ENCODE results near the gene CDKAL1. TPM values are rescaled to one million over a fixed set of nuclear protein-coding genes. Genes with fewer than 3 reads are reported as not detected.

Gene CDKAL1
- total and polyA plus RNA-seq, 9 of the 15 experiments (the other 6 are each of a cell fraction or from before 2014, with no cell fraction given) = 11.2 to 36.3 (median 20.1) TPM

DNA sequence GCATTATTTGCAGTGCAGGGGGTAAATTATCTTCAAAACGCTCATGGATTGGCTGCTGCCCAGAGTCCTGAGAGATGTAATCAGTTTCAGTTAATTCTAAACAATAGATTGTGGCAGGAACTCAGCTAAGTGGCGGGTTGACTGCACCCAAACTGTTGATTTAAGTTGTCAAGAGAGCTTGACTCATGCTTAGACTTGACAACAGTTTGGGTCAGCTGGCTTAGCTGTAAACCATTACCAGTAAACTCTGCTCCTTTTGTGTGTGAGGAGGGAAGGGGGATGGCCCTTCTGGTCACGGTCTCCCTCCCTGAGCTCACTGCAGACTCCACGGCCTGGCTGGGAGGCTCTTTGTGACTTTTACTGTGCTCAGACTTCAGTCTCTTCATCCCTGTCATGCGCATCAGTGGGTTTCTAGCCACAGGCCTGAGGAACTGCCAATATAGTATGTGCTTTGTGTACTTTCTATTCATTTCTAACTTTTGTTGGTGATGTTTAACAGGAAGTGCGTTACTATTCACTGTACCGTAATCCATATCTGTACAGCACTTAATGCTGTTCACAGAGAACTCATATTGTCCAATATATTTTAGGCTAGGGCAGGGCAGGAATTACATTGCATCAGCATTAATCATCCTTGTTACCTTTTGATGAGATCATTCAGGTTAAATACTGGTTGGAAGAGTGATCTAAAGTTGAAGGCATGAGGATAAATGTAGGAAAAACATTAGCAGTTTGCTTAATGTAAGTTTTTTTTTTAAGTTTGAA, 488.3 kb downstream of the CDKAL1 start (continued):
- TF ChIP-seq, protein P1, sequence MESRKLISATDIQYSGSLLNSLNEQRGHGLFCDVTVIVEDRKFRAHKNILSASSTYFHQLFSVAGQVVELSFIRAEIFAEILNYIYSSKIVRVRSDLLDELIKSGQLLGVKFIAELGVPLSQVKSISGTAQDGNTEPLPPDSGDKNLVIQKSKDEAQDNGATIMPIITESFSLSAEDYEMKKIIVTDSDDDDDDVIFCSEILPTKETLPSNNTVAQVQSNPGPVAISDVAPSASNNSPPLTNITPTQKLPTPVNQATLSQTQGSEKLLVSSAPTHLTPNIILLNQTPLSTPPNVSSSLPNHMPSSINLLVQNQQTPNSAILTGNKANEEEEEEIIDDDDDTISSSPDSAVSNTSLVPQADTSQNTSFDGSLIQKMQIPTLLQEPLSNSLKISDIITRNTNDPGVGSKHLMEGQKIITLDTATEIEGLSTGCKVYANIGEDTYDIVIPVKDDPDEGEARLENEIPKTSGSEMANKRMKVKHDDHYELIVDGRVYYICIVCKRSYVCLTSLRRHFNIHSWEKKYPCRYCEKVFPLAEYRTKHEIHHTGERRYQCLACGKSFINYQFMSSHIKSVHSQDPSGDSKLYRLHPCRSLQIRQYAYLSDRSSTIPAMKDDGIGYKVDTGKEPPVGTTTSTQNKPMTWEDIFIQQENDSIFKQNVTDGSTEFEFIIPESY (CRISPR knock-in tag; IDR thresholded peaks at IDR 0.05) = 0 out of 2 replicates have a peak, but pooled peaks have one; percentile 19
- TF ChIP-seq, protein P2, sequence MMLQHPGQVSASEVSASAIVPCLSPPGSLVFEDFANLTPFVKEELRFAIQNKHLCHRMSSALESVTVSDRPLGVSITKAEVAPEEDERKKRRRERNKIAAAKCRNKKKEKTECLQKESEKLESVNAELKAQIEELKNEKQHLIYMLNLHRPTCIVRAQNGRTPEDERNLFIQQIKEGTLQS (IDR thresholded peaks at IDR 0.05) = peak; percentile 58
- TF ChIP-seq, protein P2 (CRISPR knock-in tag; conservative IDR thresholded peaks at IDR 0.05) = no peak
- TF ChIP-seq, protein P3, sequence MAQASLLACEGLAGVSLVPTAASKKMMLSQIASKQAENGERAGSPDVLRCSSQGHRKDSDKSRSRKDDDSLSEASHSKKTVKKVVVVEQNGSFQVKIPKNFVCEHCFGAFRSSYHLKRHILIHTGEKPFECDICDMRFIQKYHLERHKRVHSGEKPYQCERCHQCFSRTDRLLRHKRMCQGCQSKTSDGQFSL (CRISPR knock-in tag; IDR thresholded peaks at IDR 0.05) = no peak
- TF ChIP-seq, protein P3 (tag; IDR thresholded peaks at IDR 0.05) = no peak
- no peak for TF ChIP-seq NFRKB (IDR thresholded peaks at IDR 0.05; ENCODE audit: low read depth)
- TF ChIP-seq, protein P4, sequence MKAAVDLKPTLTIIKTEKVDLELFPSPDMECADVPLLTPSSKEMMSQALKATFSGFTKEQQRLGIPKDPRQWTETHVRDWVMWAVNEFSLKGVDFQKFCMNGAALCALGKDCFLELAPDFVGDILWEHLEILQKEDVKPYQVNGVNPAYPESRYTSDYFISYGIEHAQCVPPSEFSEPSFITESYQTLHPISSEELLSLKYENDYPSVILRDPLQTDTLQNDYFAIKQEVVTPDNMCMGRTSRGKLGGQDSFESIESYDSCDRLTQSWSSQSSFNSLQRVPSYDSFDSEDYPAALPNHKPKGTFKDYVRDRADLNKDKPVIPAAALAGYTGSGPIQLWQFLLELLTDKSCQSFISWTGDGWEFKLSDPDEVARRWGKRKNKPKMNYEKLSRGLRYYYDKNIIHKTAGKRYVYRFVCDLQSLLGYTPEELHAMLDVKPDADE (conservative IDR thresholded peaks at IDR 0.05; ENCODE audit: control insufficient read depth, low read depth, low read length) = no peak
- no peak for TF ChIP-seq MAFK (IDR thresholded peaks at IDR 0.05; ENCODE audit: low read length)
- TF ChIP-seq, protein P5, sequence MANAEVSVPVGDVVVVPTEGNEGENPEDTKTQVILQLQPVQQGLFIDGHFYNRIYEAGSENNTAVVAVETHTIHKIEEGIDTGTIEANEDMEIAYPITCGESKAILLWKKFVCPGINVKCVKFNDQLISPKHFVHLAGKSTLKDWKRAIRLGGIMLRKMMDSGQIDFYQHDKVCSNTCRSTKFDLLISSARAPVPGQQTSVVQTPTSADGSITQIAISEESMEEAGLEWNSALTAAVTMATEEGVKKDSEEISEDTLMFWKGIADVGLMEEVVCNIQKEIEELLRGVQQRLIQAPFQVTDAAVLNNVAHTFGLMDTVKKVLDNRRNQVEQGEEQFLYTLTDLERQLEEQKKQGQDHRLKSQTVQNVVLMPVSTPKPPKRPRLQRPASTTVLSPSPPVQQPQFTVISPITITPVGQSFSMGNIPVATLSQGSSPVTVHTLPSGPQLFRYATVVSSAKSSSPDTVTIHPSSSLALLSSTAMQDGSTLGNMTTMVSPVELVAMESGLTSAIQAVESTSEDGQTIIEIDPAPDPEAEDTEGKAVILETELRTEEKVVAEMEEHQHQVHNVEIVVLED (CRISPR knock-in tag; IDR thresholded peaks at IDR 0.05) = no peak
- TF ChIP-seq SRSF3 (IDR thresholded peaks at IDR 0.05; ENCODE audit: insufficient read depth, low read length) = no peak
- peak; percentile 91 for TF ChIP-seq HMBOX1 (IDR thresholded peaks at IDR 0.05)
- TF ChIP-seq HIVEP1 (CRISPR knock-in tag; IDR thresholded peaks at IDR 0.05) = no peak
- TF ChIP-seq, protein P6, sequence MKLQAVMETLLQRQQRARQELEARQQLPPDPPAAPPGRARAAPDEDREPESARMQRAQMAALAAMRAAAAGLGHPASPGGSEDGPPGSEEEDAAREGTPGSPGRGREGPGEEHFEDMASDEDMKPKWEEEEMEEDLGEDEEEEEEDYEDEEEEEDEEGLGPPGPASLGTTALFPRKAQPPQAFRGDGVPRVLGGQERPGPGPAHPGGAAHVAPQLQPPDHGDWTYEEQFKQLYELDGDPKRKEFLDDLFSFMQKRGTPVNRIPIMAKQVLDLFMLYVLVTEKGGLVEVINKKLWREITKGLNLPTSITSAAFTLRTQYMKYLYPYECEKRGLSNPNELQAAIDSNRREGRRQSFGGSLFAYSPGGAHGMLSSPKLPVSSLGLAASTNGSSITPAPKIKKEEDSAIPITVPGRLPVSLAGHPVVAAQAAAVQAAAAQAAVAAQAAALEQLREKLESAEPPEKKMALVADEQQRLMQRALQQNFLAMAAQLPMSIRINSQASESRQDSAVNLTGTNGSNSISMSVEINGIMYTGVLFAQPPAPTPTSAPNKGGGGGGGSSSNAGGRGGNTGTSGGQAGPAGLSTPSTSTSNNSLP (IDR thresholded peaks at IDR 0.05; ENCODE audit: borderline replicate concordance, low read depth, low read length) = no peak
- TF ChIP-seq FOXJ2 (tag; IDR thresholded peaks at IDR 0.05) = no peak
- TF ChIP-seq RBM17 (IDR thresholded peaks at IDR 0.05; ENCODE audit: borderline replicate concordance, low read depth, low read length) = no peak
- peak; percentile 24 for TF ChIP-seq C11orf30 (IDR thresholded peaks at IDR 0.05; ENCODE audit: low read depth)
- TF ChIP-seq DACH1 (IDR thresholded peaks at IDR 0.05; ENCODE audit: partially characterized antibody) = no peak
- TF ChIP-seq TBP (optimal IDR thresholded peaks at IDR 0.05; ENCODE audit: low read depth, low read length) = no peak

Measured in K562 (cell line).